VCaP (cell line): ENCODE data around the gene SREBF2.

Experiments used
- H3K27ac ChIP-seq: fragments of 450-650 bp; 2 replicates; pipeline ENCODE4 v1.5.1; 2017
- TF ChIP-seq, protein P1 (sequence below): fragments of 450-650 bp; conservative IDR thresholded peaks from 2 replicates; pipeline ENCODE4 v1.5.1; 2017; ENCODE audit warnings: mild to moderate bottlenecking, moderate library complexity

Gene SREBF2

DNA sequence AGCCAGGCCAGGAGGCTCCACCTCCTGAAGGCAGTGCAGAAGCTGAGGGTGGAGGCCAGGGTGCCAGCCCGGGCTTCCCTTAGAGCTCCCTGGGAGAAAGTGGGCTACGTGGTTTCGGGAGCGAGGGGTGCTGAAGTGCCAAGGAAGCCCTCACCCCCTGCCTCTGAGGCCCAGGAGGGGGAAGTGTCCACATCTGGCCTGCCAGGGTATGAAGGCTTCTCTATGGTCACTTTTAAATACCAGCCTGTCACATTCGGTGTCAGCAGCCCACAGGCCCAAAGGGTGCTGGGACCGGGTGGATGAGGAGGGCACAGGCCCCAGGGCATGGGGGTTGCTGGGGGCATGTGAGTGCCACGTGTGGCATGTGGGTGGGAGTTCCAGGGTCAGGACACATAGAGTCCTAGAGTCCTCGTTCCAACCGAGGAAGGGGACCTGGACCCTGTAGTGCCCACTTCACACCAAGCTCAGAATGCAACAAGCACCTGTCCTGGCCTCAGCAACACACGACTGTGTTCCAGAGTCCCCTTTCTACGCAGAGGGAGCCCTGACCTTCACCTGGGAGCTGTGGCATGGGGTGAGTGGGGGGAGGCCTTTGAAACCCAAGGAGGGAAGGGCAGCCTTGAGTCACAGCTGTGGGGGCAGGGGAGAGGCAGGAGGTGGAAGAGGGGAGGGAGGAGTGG is 80.3 kb downstream of the SREBF2 start:
- TF ChIP-seq, protein P1, sequence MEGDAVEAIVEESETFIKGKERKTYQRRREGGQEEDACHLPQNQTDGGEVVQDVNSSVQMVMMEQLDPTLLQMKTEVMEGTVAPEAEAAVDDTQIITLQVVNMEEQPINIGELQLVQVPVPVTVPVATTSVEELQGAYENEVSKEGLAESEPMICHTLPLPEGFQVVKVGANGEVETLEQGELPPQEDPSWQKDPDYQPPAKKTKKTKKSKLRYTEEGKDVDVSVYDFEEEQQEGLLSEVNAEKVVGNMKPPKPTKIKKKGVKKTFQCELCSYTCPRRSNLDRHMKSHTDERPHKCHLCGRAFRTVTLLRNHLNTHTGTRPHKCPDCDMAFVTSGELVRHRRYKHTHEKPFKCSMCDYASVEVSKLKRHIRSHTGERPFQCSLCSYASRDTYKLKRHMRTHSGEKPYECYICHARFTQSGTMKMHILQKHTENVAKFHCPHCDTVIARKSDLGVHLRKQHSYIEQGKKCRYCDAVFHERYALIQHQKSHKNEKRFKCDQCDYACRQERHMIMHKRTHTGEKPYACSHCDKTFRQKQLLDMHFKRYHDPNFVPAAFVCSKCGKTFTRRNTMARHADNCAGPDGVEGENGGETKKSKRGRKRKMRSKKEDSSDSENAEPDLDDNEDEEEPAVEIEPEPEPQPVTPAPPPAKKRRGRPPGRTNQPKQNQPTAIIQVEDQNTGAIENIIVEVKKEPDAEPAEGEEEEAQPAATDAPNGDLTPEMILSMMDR = no peak
- no peak overlapping the region for H3K27ac ChIP-seq

DNA sequence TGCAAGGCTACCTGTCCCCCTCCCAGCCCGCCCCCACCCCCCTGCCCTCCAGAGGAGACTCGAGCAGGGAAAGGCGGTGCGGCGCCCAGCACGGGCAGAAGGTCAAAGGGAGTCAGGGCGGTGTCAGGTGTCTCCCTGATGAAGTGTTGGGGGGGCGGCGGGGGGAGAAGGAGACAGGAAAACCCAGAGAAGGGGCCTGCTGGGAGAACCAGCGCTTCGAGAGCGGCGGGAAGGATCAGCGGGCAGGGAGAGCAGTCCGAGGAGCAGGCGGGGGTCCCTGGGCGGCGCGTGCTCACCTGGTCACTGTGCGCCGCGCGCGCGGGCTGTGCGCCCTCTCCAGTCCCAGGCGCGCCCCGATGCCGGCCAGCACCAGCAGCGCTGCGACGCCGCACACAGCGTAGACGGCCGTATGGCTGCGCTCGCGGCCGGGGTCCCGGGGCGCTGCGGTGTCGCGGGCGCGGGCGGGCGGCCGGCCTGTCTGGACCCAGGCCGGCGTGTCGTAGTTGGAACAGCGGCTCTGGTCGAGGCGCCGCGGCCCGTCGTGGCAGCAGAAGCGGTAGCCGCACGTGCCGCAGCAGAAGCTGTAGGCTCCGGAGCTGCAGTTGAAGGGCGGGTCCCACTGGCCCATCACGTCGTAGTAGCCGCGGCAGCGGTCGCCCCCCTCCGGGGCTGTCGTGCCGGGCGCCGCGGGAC is 81.1 kb downstream of the SREBF2 start:
- TF ChIP-seq, protein P1 = no peak
- no peak overlapping the region for H3K27ac ChIP-seq

DNA sequence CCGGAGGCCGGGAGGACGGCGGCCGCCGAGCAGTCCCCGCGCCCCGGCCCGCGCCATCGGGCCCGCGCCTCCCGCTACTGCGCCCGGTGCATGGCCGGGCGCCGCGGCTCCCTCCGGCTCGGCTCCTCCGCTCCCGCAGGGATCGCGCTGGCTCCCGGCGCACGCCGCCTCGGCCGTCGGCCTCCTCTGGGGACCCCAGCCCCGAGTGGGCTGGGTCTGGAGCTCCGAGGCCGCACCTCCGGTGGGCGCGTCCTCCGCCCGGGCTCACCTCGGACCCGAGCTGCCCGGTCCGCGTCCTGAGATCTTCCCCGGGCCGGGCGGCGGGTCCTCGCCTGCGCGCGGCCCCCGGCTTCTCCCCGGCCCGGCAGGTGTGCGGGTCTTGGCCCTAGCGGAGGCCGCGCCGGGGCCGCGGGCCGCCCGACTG is 81.7 kb downstream of the SREBF2 start:
- peak overlapping the region; percentile 24; the same call in 1 of the 2 replicates for H3K27ac ChIP-seq
- TF ChIP-seq, protein P1 = no peak

DNA sequence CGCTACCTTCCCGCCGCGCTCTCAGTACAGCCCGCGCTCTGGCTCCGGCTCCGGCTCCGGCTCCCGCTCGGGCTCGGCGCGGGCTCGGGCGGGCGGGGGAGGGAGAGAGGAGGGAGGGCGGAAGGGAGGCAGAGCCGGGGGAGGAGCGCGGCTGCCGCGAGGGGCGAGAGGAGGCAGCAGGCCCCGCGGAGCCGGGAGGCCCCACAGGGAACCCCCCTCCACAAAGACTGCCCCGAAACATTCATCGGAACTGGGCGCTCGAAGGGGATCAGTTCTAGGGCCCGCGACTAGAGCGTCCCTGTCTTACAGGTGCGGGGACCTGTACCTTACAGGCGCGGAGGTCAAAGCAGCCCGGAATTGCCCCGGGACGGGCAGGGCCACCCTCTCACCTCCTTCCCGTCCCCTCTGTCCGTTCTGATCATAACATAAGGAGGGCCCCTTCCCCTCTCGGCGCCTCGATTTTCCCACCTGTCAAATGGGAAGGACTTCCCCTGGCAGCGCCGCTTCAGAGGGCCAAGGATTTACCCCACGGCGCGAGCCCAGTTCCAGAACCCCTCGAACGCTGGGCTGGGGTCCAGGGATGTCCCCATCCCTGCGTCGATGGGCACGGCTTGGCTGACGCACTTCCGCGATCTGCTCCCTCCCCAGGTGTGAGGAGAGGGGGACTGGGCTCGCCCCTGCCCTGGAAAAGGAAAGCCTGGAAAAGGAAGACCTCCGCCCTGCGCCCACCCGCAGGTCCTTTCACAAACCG is 82.3 kb downstream of the SREBF2 start, which contains the start of gene SHISA8:
Gene SHISA8, minus strand, starts transcription at position 40 of the 751 bp plus-strand sequence. CDS start 407 bp downstream, outside the sequence.
- TF ChIP-seq, protein P1 = no peak
- peak within 1 kb of the TSS; percentile 24; the same call in 1 of the 2 replicates for H3K27ac ChIP-seq

DNA sequence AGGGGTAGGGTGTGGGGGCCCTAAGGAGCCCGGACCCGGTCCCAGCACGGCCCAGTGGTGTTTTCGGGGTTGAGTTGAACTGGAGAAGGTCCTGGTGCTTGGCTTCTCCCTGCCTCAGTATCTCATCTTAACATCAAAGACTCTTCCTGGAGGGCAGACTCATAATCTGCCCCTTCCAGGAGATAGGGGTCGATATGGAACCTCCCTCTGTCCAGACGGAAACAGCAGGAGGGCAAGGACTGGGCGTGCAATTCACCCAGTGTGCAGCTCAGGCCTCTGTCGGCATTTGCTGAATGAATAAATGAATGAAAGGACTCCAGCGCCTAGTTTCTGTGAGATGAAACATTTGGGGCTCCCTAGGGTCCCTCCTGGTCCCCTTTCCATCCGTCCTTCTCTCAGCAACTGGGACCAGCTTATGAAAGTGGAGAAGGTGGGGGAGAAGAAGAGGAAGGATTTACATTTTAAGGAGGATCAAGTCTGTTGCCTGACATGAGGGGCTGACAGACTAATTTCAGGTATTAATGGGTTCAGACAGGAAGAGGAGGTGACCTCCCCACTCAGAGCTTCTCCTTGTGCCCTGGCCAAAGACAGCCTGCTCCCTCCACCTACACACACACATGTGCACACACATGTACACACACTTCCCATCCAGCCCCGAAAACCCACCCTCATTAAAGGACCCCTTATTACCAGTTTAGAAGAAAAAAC is 83.0 kb downstream of the SREBF2 start:
- H3K27ac ChIP-seq = no peak overlapping the region
- TF ChIP-seq, protein P1 = no peak

DNA sequence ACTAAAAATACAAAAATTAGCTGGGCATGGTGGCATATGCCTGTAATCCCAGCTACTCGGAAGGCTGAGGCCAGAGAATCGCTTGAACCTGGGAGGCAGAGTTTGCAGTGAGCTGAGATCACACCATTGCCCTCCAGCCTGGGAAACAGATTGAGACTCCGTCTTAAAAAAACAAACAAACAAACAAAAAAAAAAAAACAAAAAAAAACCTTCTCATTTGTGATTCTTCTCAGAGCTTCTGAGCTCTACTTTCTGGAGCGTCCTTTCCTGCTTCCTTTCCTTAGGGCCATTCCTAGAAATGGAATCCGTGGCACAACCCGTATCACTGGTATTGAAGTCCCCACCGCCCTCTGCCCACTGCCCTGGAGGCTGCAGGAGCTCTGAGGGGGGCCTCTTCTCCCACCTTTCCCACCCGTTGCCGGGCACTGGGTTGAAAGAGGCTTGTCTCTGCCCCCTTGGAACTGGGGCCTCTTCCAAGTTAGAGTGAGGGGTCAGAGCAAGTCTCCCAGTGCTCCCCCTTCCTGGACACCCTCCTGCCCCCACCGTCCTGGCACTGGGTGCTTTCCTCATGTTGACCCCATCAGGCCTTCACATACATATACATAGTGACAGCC is 83.9 kb downstream of the SREBF2 start:
- no peak overlapping the region for H3K27ac ChIP-seq
- TF ChIP-seq, protein P1 = no peak
